GM19324 (cell line): ENCODE results near the gene NAPB.
"Not testable (repeated sequence)": the region's sequence is repeated elsewhere in the genome, so short reads cannot be mapped to it uniquely, and the experiment has no call there.

Experiments
- ATAC-seq: cut with Tn5 transposase; IDR thresholded peaks from one replicate; pipeline ENCODE4 v1.9.1; 2021; ENCODE audit warnings: mild to moderate bottlenecking, moderate library complexity; ENCODE audit not compliant: unreplicated experiment, low FRiP score

NAPB gene

GRCh38 chr20:23350196-23350903 lies 70.9 kb downstream of the NAPB start, which contains the start of gene NXT1:
Gene NXT1, plus strand, starts transcription at chr20:23350791. Its CDS starts 3,251 bp downstream, at chr20:23354042.
- peak; percentile 90 for ATAC-seq

DNA sequence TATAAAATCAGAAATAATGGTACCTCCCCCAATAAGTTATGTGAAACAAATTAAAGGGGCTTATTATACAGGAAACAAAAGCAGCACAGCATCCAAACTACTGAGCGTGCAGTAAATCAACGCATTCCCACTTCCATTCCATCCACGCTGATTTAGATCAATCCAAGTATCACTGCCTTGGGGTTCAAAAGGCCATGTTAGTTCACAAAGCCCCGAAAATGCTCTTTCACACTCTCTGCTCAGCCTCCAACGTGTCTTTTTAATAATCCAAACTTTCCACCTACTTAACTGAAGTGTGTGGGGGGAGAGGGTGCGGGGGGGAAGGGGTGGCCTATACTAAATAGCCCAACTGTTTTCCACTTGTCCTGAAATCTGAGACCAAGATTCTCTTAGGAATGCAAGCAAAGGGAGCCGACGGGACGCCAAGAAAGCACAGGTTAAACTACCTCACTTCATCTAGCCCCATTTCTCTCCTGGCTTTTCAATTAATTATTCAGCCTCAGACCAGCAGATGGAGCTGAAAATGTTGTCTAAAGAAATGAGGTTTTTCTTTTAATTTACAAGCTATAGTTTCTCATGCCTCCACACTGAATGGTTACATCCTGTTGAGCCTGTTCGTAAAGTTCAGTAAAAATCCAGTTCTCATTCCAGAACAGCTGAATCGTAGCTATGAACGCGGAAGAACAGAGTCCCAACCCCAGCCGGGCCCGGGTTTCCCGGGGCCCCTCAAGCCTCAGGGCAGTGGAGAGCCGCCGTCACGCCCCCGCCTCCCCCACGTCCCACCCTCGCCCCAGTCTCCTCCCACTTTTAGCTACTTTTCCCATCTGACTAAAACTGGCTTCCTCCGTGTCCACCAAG lies 71.7 kb downstream of the NAPB start:
- ATAC-seq: peak; percentile 42

- ATAC-seq: not testable (repeated sequence)
Measured at GRCh38 chr20:23348510-23348909, 72.8 kb downstream of the NAPB start.

GRCh38 chr20:23347791-23348190 lies 73.5 kb downstream of the NAPB start:
- ATAC-seq: no peak

GRCh38 chr20:23346002-23346401 lies 75.3 kb downstream of the NAPB start:
- ATAC-seq: no peak

DNA sequence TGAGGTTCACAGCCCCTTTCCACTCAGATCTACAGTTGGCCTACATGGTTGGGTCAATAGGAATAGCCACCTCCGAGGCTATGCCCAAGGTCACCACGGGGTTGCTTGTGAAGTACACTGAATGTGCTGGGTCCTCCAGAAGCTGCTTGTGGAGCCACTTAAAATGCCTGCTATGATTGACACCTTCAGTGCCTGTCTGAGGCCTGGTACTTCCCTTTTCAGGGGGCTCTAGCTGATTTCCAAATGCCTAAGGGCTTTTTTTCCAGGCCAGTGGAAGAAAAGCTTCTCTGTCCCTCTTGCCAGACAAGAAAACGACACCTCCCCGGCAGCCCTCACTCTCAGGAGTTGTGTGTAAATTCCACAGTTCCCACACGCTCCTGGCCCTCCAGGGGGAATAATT lies 77.0 kb downstream of the NAPB start:
- ATAC-seq: no peak

GRCh38 chr20:23343590-23343989 lies 77.7 kb downstream of the NAPB start:
- no peak for ATAC-seq

DNA sequence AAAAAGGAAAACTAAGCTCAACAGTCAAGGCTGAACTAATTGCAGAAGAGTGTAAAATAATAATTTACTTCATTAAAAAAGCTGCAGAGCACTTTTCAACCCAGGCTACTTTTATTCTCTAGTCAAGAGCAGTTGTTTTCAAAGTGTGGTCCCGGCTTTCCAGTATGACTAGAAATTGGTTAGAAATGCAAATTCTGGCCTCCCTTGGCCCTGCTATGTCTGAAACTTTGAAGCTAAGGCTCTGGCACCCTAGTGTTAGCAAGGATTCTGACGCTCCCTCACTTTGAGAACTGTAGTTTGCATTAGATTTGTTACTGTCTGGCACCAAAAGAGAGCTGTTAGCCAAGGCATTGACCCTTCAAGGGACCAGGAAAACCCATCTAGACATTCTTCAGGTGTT lies 80.2 kb downstream of the NAPB start:
- ATAC-seq: no peak

GRCh38 chr20:23340524-23340923 lies 80.8 kb downstream of the NAPB start:
- no peak for ATAC-seq

GRCh38 chr20:23339986-23340385 lies 81.3 kb downstream of the NAPB start:
- ATAC-seq: no peak

- no peak for ATAC-seq
Measured at GRCh38 chr20:23337312-23337711, 84.0 kb downstream of the NAPB start.

DNA sequence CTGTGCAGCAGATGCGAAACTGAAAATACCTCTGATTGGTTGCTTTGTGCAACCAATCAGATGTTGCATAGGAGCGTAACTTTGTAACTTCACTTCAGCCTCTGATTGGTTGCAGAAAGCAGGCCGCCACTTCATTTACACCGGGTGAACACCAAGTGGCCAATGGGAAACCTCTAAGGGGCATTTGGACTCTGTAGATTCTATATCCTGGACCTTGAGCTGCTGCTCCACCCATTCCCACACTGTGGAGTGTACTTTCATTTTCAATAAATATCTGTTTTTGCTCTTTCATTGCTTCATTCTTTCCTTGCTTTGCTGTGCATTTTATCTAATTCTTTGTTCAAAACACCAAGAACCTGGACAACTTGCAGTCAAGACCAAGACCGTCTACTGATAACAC lies 84.8 kb downstream of the NAPB start:
- ATAC-seq: no peak

DNA sequence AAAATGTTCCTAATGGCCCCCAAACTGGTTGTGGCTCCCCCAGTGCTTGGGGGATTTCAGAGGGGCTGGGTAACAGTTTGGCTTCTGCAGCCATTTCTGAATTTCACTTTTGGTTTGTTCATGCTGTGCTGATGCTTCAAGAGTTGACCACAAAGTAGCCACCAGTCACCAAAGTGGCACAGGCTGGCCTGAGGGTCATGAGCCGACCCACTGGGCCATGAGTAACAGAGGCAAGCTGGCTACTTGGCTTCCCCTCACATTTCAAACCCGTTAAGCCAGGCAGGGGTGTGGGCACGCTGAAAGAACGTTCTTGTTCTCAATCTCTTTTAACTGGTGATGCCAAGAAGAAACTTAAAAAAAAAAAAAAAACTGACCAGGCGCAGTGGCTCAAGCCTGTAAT lies 85.8 kb downstream of the NAPB start:
- ATAC-seq: no peak

DNA sequence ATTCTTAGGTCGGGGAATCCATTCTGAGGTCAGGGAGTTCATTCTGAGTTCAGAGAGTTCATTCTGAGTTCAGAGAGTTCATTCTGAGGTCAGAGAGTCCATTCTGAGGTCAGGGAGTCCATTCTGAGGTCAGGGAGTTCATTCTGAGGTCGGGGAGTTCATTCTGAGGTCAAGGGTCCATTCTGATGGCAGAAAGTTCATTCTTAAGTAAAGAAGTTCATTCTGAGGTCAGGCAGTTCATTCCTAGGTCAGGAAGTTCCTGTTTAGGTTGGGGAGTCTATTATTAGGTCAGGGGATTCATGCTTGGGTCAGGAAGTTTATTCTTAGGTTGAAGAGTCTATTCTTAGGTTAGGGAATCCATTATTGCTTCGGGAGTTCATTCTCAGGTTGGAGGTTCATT lies 87.2 kb downstream of the NAPB start:
- no peak for ATAC-seq

DNA sequence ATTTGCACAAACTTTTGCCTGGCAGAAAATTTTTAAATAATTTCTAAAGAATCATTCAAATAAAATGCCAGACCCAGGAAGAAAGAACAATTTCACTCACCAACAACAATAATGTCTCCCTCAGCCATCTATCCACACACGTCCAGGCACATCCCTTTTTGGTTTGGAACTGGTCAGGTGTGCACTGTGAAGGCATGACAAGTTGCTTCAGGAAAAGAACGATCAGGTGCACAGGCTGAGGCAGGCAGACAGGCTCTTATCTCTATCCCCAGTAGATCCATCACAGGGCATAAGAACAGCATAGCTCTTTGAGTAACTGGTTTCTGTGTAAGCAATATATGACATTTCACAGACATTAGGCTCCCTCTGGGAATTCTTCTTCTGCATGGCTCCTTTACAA lies 88.8 kb downstream of the NAPB start:
- ATAC-seq: no peak

DNA sequence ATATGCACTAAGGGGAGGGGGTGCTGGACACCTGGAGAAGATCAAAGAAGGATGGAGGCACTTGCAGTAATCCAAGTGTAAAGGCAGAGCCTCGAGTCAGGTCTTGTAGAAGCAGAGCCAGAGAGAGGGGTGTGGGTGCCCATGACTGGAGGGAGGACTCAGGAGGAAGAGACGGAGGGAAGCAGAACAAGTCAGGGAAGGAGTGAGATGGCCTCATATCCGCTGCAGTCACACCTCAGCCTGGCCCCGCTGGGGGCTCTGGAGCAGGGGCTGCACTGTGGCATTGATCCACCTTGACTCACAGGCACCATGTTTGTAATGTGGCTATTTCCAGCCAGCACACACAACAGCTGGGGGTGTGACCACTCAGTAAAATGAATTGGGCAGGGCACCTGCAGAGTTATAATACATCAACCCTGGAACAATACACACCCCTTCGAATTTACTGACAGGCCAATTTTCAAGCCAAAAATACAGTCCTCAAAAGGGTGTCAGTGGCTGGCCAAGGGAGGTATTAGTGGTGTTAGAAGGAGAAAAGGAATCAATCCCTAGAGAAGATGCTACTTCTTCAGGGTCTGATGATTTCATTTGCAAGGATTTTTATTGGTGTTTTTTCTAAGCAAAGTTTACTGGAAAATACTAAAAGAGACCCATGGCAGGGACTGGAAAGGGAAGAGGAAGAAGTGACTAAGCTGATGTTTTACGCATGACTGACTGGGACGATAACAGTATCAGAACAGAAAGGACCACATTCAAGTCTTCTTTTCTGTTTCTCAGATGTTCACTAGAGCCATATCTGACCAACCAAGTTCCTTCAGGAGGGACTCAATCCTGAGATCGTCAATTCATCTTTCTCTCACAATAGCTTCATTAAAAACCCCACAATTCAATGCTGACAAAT lies 89.6 kb downstream of the NAPB start:
- no peak for ATAC-seq

DNA sequence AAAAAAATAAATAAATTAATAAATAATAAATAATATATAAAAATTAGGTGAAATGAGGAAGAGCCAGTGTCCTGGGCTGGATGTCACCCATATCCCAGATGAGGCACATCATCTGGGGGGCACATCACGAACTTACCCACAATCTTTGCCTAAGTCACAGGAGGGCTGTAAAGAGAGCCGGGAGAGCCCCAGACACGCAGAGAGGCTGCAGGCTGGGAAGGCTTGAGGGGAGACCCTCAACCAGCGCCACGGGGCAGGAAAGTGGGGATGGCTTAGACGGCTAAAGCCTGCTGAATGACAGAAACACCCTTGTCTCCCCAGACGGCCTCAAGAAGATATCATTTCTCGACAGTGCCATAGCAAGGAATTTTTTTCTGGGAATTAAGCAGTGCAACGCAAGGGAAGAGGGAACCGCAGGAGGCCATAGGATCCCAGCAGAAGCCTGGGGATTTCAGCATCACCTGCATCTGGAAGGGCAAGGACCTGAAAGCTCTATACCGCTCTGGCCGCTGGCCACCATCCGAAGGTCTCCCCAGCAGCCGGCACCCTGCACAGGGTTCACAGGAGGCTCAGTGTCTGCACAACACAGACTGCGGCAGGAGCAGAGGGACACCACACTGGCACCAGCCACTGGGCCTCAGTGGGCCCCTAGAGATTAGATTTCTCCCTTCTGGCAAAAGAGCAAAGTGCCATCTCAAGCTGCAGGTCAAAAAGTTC lies 93.5 kb downstream of the NAPB start:
- no peak for ATAC-seq

GRCh38 chr20:23326774-23327173 lies 94.5 kb downstream of the NAPB start:
- ATAC-seq: no peak

DNA sequence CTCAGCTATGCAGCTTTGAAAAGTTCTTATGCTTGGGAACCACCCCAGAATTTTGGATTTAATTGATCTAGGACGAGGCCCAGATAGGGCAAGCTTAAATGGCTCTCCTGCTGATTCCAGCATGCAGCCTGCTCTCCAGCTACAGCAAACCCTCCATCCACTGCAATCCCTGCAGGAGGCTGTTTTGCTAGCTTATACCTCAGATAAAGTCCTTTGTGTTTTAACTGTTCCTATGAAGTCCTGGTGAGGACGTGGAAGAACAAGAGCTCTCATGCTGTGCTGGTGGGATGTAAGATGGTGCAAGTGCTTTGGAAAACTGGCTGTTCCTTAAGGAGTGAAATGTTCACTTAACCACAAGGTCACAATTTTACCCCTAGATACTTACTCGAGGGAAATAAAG lies 96.2 kb downstream of the NAPB start:
- no peak for ATAC-seq
